LNCAP (cell line): ENCODE results near the gene RAX2.

ENCODE experiments used
- TF ChIP-seq, protein P1 (sequence below): fragments of 450-650 bp; IDR thresholded peaks from 2 replicates; pipeline ENCODE4 v1.5.1; 2017; ENCODE audit warnings: mild to moderate bottlenecking

Gene RAX2

DNA sequence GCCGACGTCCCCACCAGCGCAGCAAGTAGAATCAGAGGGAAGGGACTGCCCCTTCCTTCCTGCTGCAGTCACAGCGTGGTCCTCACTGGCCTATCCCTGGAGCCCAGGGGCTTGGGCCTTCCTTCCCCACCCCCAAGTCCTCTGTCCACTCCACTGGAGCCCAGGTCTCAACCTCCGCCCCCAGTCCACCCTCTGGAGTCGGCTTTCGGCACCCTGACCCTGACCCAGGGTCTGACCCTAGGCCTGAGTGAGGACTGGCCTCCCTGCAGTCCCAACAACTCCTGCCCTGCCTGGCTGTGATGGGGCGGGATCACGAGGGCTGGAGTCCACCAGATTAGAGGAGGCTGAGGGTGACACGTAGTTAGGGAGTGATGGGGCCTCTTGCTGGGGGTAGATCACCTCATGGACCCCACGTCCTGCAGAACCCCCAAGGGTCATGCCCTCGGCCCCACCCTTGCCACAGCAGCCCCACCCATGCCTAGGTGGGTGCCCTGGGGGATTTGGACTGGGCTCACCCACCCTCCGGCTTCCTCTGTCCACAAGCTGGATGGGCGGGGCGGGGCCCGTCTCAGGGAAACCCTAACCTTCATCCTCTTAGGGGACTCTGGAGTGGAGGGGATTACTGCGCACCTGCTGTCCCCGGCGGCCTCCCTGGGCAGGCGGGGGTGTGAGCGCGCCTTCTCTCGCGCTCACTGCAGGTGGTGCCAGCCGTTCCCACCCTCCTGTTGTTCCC, 3.8 kb downstream of the RAX2 start:
- TF ChIP-seq, protein P1, sequence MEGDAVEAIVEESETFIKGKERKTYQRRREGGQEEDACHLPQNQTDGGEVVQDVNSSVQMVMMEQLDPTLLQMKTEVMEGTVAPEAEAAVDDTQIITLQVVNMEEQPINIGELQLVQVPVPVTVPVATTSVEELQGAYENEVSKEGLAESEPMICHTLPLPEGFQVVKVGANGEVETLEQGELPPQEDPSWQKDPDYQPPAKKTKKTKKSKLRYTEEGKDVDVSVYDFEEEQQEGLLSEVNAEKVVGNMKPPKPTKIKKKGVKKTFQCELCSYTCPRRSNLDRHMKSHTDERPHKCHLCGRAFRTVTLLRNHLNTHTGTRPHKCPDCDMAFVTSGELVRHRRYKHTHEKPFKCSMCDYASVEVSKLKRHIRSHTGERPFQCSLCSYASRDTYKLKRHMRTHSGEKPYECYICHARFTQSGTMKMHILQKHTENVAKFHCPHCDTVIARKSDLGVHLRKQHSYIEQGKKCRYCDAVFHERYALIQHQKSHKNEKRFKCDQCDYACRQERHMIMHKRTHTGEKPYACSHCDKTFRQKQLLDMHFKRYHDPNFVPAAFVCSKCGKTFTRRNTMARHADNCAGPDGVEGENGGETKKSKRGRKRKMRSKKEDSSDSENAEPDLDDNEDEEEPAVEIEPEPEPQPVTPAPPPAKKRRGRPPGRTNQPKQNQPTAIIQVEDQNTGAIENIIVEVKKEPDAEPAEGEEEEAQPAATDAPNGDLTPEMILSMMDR: no peak

DNA sequence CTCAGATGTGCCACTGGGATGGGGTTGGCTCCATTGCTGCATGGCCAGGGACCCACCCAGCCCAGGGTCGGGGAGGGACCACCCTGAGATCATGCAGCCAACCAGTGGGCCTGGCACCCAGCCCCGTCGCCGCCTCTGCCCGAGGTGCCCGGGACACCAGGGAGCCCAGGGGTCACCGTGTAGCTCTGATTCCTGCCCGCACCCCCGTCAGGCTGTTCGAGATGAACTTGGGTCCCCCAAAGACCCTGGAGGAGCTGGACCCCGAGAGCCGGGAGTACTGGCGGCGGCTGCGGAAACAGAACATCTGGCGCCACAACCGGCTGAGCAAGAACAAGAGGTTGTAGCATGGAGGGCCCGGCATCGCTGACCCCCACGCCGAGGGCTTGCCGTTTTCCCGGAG, 5.0 kb downstream of the RAX2 start:
- TF ChIP-seq, protein P1: no peak

DNA sequence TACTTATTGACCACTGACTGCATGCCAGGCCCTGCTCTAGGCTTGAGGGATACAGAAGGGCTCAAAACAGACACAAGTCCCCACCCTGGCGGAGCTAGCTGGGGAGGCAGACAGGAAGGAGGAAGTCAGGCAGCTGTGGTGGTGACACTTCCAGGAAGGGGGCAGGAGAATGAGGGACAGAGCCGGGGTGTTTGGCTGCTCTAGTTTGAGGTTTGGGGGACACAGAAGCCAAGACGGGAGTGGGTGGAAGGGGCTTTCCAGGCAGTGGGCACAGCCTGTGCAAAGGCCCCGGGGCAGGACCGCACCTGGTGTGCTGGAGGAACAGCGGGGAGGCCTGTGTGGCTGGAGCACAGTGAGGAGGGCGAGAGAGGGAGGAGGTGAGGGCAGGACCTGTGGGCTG, 5.5 kb downstream of the RAX2 start:
- TF ChIP-seq, protein P1: no peak

DNA sequence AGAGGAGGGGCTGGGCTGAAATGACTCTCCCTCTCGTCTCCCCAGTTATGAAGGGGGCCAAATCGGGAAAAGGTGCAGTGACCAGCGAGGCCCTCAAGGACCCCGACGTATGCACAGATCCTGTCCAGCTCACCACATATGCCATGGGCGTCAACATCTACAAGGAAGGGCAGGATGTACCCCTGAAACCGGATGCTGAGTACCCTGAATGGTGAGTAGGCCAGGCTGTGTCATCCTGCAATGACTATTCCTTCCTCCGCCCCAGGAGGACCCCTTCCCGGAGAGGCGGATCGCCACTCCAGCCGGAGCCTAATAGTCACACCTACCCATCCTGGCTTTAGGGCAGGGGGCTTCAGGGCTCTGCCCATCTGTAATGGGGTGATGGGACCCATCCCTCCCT, 6.9 kb downstream of the RAX2 start:
- TF ChIP-seq, protein P1: no peak

DNA sequence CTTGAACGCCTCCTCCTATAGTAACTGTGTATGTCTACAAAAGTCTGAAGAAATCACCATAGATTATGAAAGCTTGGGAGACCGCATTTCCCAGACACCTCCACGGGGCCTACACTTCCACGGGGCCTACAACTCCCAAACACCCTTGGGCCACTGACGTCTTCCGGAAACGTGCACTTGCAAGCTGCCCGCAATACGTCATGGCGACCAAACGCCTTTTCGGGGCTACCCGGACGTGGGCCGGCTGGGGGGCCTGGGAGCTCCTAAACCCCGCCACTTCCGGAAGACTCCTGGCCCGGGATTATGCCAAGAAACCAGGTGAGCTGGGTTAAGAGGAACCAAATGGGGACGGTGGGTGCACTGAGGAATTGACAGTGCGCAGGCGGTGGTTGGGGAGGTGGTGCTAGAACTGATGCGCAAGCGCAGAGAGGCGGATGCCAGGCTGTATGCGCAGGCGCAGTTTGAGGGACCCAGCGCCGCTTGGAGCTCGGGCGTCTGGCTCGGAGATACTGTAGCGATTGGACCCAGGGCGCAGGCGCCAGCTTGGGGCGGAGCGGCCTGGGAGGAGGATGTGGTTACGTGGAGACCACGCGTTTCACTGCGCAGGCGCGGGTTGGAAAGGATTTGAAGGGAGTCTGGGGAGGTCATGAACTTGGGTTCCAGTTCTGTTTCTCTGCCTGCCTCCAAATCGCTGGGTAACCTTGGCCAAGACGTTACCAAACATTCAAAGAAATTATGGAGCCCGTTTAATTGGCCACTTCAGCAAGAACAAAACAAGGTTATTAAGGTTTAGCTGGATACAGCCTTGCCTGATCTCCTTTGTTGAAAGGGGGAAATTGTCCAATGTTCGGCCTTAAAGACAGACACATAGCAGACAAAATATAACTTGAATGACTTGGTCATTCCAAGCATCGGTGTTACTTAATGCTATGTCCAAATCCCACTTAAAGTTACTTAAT, 9.2 kb downstream of the RAX2 start, which contains the start of gene MRPL54:
Gene MRPL54 (plus strand): TSS at position 182 of the 959 bp plus-strand sequence. CDS start 19 bp downstream, at position 201.
- TF ChIP-seq, protein P1: no peak

DNA sequence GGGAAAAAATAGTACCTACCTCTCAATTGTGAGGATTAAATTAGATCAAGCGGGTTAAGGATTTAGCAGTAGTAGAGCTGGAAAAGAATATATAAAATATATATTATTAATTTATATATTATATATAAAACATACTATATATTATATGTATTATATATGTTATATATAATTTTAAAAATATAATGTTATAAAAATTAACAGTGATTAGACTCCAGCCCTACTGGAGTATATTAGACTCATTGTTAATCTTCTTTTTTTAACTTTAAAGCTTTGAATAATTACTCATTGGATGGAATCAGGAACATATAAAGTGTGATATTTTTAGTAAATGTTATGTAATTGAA, 9.9 kb downstream of the RAX2 start:
- TF ChIP-seq, protein P1: no peak

DNA sequence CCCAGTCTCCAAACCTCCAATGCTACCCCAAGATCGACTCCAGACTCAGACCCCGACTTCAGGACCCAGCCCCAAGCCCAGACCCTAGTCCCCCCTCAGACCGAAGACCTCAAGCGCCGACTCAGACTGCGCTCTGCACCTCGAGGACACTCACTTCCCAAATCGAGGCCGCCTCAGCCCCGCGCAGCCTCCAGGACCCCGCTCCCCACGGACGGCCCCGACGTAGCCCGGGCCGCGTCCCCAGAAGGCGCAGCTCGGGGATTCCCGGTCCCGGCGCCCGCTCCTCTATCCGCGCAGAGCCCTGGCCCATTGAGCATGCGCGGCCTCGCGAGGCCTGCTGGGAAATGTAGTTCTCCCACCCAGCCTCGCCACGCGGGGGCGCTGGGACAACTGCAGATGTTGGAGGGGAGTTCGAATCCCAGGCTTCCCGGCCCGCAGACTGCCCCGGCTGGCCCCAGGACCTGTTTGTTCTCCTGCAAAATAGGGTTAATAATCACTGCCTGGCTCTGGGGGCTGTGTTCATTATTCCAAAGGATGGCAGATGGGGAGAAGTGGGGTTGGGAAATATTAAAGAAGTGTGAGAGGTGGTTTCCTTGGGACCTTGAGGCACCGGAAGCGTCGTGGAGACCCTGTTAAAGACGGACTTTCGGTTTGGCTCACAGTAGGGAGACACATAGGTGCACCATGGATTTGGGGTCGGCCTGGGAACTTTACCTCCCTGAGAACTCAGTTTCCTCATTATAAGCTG, 10.5 kb downstream of the RAX2 start, which contains the start of gene APBA3:
Gene APBA3 (minus strand): TSS at position 311 of the 748 bp plus-strand sequence. CDS start 1,428 bp downstream, outside the sequence.
- TF ChIP-seq, protein P1: peak; percentile 85
